GM12878 (cell line): ENCODE data around the gene ZBTB24.

Source experiments
- ATF3 ChIP-seq: IDR thresholded peaks from 2 replicates; pipeline ENCODE4 v1.6.1; 2011; ENCODE audit warnings: low read depth, mild to moderate bottlenecking, low read length, moderate library complexity, borderline replicate concordance; ENCODE audit errors: extremely low read depth
- CREB1 ChIP-seq: IDR thresholded peaks from 2 replicates; pipeline ENCODE4 v1.6.1; 2012; ENCODE audit warnings: low read depth, mild to moderate bottlenecking, inconsistent platforms
- EP300 ChIP-seq, 2 experiments: fragments of 150-350 bp in 1 of 2; IDR thresholded peaks; 2 replicates each; pipeline ENCODE4 v1.6.1; 2011 to 2012; ENCODE audit warnings: low read depth in 2 of 2, low read length in 2 of 2, borderline replicate concordance in 1 of 2, improper control_type of control experiment in 1 of 2, inconsistent platforms in 1 of 2; ENCODE audit not compliant: control insufficient read depth in 1 of 2
- POLR2AphosphoS5 ChIP-seq: IDR thresholded peaks from 2 replicates; pipeline ENCODE4 v1.6.1; 2011; ENCODE audit warnings: mild to moderate bottlenecking, low read length, inconsistent platforms
- SIX5 ChIP-seq: IDR thresholded peaks from 2 replicates; pipeline ENCODE4 v1.6.1; 2011; ENCODE audit warnings: mild to moderate bottlenecking, low read depth, low read length, moderate library complexity; ENCODE audit not compliant: severe bottlenecking
- USF1 ChIP-seq: IDR thresholded peaks from 2 replicates; pipeline ENCODE4 v1.6.1; 2011; ENCODE audit warnings: borderline replicate concordance, low read depth, mild to moderate bottlenecking, moderate library complexity, mixed read lengths, low read length; ENCODE audit not compliant: insufficient read depth; ENCODE audit errors: extremely low read length

GRCh38 chr6:109453594-109454495 is 29.2 kb downstream of the ZBTB24 start:
- TF ChIP-seq POLR2AphosphoS5 (no peak), USF1 (no peak), EP300 (IDR thresholded peaks at IDR 0.05; ENCODE audit: borderline replicate concordance in 1 of 2, control insufficient read depth in 1 of 2, low read depth in 2 of 2, low read length in 2 of 2) (no peak), SIX5 (no peak), CREB1 (no peak), ATF3 (no peak)
